T-cell (primary cell): ENCODE measurements around the gene PARD3. TPM values are rescaled to one million over a fixed set of nuclear protein-coding genes. Genes with fewer than 3 reads are reported as not detected.

Experiments used
- ATAC-seq, 4 experiments: fragments of 200-7000 bp in 3 of 4; fragments of 150-1000 bp in 1 of 4; cut with Tn5 transposase; replicated peaks in 1 of 4; 1 replicate in 3 of 4; 2 replicates in 1 of 4; pipeline ENCODE4 v1.10.0; 2021; ENCODE audit warnings: moderate library complexity in 3 of 4, mild to moderate bottlenecking in 2 of 4, moderate number of reproducible peaks in 1 of 4
- CTCF ChIA-PET, 2 donors: fragments of 300-600 bp; sonication (Branson Sonifier 250); formaldehyde crosslinking; loops; one replicate each; lab custom pipeline; 2022; ENCODE audit warnings: antibody characterized with exemption in 2 of 2; lab: Charles Lee
- POLR2A ChIA-PET, 2 donors: fragments of 300-600 bp; sonication (Branson Sonifier 250); formaldehyde crosslinking; loops; one replicate each; lab custom pipeline; 2022; ENCODE audit warnings: antibody characterized with exemption in 2 of 2; lab: Charles Lee
- DNase-seq, 35 experiments: peaks; one replicate each; pipeline versions ENCODE4 v3.0.0 to v3.0.0-alpha.2; 2013 to 2023
- H3K27ac ChIP-seq: one replicate; pipeline ENCODE4 v1.5.1; 2013; ENCODE audit warnings: low read length
- H3K27me3 ChIP-seq, 2 experiments: replicated peaks in 1 of 2; 1 replicate in 1 of 2; 2 replicates in 1 of 2; pipeline versions ENCODE4 v1.6.1 to v1.7.0; 2013; ENCODE audit warnings: low read length in 1 of 2, mixed read lengths in 1 of 2; ENCODE audit not compliant: control insufficient read depth in 2 of 2, insufficient read depth in 2 of 2; ENCODE audit errors: extremely low read depth in 1 of 2
- H3K36me3 ChIP-seq, 2 donors: 1 replicate in 1 of 2; 2 replicates in 1 of 2; pipeline versions ENCODE4 v1.6.1 to v1.7.0; 2013; ENCODE audit warnings: low read length in 1 of 2; ENCODE audit not compliant: control insufficient read depth in 2 of 2, insufficient read depth in 1 of 2; ENCODE audit errors: extremely low read depth in 1 of 2
- H3K4me1 ChIP-seq, 2 experiments: 1 replicate in 1 of 2; 2 replicates in 1 of 2; pipeline versions ENCODE4 v1.6.1 to v1.7.0; 2013; ENCODE audit warnings: low read length in 2 of 2, mixed read lengths in 1 of 2; ENCODE audit not compliant: insufficient read depth in 2 of 2, control insufficient read depth in 1 of 2; ENCODE audit errors: extremely low read depth in 1 of 2
- H3K4me3 ChIP-seq, 2 donors: 1 replicate in 1 of 2; 2 replicates in 1 of 2; pipeline versions ENCODE4 v1.5.1 to v1.7.0; 2013; ENCODE audit warnings: mild to moderate bottlenecking in 2 of 2, low read length in 1 of 2, moderate library complexity in 1 of 2; ENCODE audit not compliant: control insufficient read depth in 1 of 2; ENCODE audit errors: extremely low read depth in 1 of 2
- H3K9me3 ChIP-seq: 2 replicates; pipeline ENCODE4 v1.7.0; 2013
- H3K27ac Mint-ChIP-seq, 2 donors: one replicate each; pipeline ENCODE4 v1.8.0; 2020 to 2021; ENCODE audit warnings: mild to moderate bottlenecking in 2 of 2, mixed read lengths in 2 of 2
- H3K27me3 Mint-ChIP-seq, 2 donors: one replicate each; pipeline ENCODE4 v1.8.0; 2021 to 2022; ENCODE audit warnings: mixed read lengths in 2 of 2
- H3K36me3 Mint-ChIP-seq: one replicate; pipeline ENCODE4 v1.8.0; 2021; ENCODE audit warnings: mixed read lengths
- H3K4me1 Mint-ChIP-seq, 3 donors: one replicate each; pipeline ENCODE4 v1.8.0; 2020 to 2022; ENCODE audit warnings: mixed read lengths in 3 of 3, mild to moderate bottlenecking in 1 of 3
- H3K4me3 Mint-ChIP-seq, 3 donors: one replicate each; pipeline ENCODE4 v1.8.0; 2020 to 2022; ENCODE audit warnings: mild to moderate bottlenecking in 3 of 3, mixed read lengths in 3 of 3, moderate library complexity in 3 of 3
- H3K9me3 Mint-ChIP-seq, 3 donors: one replicate each; pipeline ENCODE4 v1.8.0; 2020 to 2022; ENCODE audit warnings: mixed read lengths in 3 of 3
- WGBS: methylation state at CpG from one replicate; pipeline ENCODE4 v1.1.5; 2013; ENCODE audit warnings: missing lambda C conversion rate; ENCODE audit not compliant: insufficient coverage; 5-methylcytosine and 5-hydroxymethylcytosine counted together
- total RNA-seq, 35 experiments: library from RNA in 6 of 35; stranded (reverse) in 6 of 35; fragments of 120-200 nt in 1 of 35; gene quantifications; one replicate each; pipeline versions ENCODE4 v1.2.1 to v1.2.4 and lab custom pipeline; 2013 to 2026

Gene PARD3
- total RNA-seq, 5 donors from 2014 or later (not counting 1 experiment from before 2014, with no cell fraction given), result 0.36 to 0.92 (median 0.65) TPM

DNA sequence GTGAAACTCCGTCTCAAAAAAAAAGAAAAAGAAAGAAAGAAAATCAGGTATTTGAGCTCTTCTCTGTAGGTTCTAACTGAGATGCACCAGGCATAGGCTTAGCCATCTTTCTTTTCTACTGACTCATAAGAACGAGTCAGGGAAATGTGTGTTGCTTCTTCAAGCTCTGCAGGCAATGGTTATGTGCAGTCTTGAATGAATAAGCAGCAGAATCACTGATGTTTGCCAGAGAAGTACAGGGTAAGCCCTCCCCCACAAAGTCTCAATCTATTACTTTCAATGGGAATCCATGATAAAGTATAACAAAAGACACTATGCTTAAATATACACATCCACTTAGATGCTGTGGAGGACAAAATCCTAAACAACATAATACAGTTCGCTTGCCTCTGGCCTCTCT lies 239.2 kb downstream of the PARD3 start:
- Histone ChIP-seq H3K4me1 (no peaks in the 10 kb centered on the region), H3K4me3 (no peak overlapping the region), H3K27me3 (peaks cover 0 to 4% of the 10 kb centered on the region in 2 experiments), H3K27ac (no peak overlapping the region), H3K36me3 (no peaks in the 10 kb centered on the region), H3K9me3 (no peaks in the 10 kb centered on the region)
- H3K4me3 Mint-ChIP-seq, result no peak overlapping the region
- ChIA-PET CTCF (no interaction called here), POLR2A (no interaction called here)
- H3K27ac Mint-ChIP-seq, result no peak overlapping the region
- WGBS, result no CpG with 5 or more reads among the region's 3 CpGs
- no peaks in the 10 kb centered on the region for H3K36me3 Mint-ChIP-seq
- H3K4me1 Mint-ChIP-seq, result no peaks in the 10 kb centered on the region
- ATAC-seq (no peak), DNase-seq (no peak)
- peaks cover 0 to 2% of the 10 kb centered on the region in 2 donors for H3K27me3 Mint-ChIP-seq
- H3K9me3 Mint-ChIP-seq, result no peaks in the 10 kb centered on the region

DNA sequence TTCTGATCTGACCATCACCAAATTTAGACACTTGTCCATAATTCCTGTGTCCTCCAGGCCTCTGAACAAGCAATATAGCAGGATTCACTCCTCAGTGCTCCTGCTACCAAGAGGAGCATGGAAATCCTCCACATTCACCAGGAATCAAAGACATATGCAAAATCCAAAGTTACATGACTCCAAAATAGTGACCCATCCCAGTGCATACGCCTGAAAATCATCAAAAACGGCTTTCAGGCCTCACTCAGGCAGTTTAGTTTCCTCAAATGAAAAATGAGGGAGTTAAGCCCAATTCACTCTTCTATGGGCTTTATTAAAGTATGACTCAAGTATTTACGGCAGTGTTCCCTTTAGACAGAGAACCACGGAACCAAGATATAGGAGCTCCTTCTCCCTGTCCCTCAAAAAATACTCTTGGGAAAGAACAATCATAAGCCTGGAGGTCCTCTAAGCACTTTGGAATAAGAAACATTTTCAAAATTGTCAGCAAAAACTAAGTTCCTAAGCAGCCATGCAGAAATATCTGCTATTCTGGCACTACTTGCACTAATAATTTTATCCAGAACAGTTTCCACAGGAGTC lies 240.7 kb downstream of the PARD3 start:
- Histone ChIP-seq H3K9me3 (no peaks in the 10 kb centered on the region), H3K4me3 (no peak overlapping the region), H3K27ac (no peak overlapping the region), H3K36me3 (no peaks in the 10 kb centered on the region), H3K4me1 (no peaks in the 10 kb centered on the region), H3K27me3 (peaks cover 0 to 4% of the 10 kb centered on the region in 2 experiments)
- Mint-ChIP-seq H3K27ac (no peak overlapping the region), H3K36me3 (no peaks in the 10 kb centered on the region), H3K4me1 (no peaks in the 10 kb centered on the region), H3K27me3 (peaks cover 0 to 2% of the 10 kb centered on the region in 2 donors), H3K4me3 (no peak overlapping the region), H3K9me3 (no peaks in the 10 kb centered on the region)
- ChIA-PET CTCF (no interaction called here), POLR2A (no interaction called here)
- ATAC-seq, result no peak
- no peak for DNase-seq
- no CpG with 5 or more reads among the region's 4 CpGs for WGBS

DNA sequence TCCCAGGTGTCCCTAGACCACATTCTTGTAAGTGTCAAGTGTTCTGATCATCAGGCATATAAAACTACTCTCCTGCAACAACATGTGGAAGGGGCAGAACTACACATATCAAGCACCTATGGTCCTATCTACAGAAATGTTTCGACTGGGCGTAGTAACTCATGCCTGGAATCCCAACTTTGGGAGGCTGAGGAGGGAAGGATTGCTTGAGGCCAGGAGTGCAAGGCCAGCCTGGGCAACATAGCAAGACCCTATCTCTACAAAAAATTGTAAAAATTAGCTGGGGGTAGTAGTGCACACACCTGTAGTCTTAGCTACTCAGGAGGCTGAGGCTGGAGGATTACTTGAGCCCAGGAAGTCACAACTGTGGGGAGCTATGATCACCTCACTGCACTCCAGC lies 244.2 kb downstream of the PARD3 start:
- DNase-seq (no peak), ATAC-seq (no peak)
- ChIA-PET CTCF (no interaction called here), POLR2A (no interaction called here)
- Histone ChIP-seq H3K27ac (no peak overlapping the region), H3K36me3 (no peaks in the 10 kb centered on the region), H3K27me3 (no peaks in the 10 kb centered on the region), H3K4me1 (no peaks in the 10 kb centered on the region), H3K4me3 (no peak overlapping the region), H3K9me3 (no peaks in the 10 kb centered on the region)
- Mint-ChIP-seq H3K27ac (no peak overlapping the region), H3K36me3 (no peaks in the 10 kb centered on the region), H3K4me3 (no peak overlapping the region), H3K9me3 (no peaks in the 10 kb centered on the region), H3K4me1 (no peaks in the 10 kb centered on the region), H3K27me3 (peaks cover 0 to 6% of the 10 kb centered on the region in 2 donors)
- WGBS, result no CpG with 5 or more reads among the region's 2 CpGs

DNA sequence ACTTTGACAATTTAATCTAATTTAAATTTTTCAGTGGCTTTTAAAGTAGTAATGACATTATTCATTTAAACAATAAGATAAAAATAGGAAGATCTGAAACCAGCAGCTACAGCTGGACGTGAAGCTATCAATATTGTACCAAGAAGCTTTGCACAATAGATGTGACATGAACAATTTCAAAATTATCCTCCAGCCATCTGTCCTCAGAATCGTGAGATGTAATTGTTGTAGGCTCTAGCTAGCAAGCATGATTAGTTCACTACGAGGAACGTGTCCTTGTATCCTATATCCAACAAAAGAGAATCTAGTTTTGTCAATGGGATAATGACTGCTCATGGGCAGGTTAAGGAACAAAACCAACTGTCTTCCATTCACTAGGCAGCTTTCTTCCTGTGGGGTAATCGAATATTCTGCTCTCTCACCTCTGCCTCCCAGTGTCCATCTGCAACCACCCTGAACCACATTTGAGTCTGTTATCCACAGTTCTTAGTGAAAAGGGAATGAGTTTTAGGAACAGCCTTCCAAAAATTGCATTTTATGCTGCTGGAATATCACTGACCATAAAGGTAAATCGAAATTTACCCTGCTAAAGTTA lies 247.3 kb downstream of the PARD3 start:
- Histone ChIP-seq H3K27ac (no peak overlapping the region), H3K9me3 (no peaks in the 10 kb centered on the region), H3K27me3 (no peaks in the 10 kb centered on the region), H3K4me1 (no peaks in the 10 kb centered on the region), H3K36me3 (no peaks in the 10 kb centered on the region), H3K4me3 (no peak overlapping the region)
- DNase-seq, result no peak
- H3K36me3 Mint-ChIP-seq, result no peaks in the 10 kb centered on the region
- peaks cover 0 to 6% of the 10 kb centered on the region in 2 donors for H3K27me3 Mint-ChIP-seq
- H3K27ac Mint-ChIP-seq, result no peak overlapping the region
- H3K4me3 Mint-ChIP-seq, result no peak overlapping the region
- ChIA-PET POLR2A (no interaction called here), CTCF (no interaction called here)
- no peaks in the 10 kb centered on the region for H3K9me3 Mint-ChIP-seq
- H3K4me1 Mint-ChIP-seq, result no peaks in the 10 kb centered on the region
- ATAC-seq, result no peak
- no CpG with 5 or more reads among the region's 6 CpGs for WGBS

DNA sequence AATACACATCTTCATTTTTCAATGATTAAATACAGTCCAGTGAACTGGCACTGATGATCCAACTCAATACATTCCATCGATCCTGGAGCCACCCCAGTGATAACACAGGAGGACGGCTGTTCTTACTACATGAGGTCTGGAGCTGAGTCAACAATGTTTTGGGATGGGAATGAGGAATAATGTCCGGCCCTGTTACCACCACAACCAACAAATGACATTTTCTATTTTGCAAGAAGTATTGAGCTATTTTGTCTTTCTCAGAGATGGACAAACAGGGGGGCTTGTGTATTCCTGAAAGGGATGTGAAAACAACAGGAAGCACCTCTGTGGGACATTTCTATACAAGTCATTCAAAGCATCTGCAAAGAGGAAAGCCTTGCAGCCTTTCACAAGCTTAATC lies 249.2 kb downstream of the PARD3 start:
- no peaks in the 10 kb centered on the region for H3K4me1 ChIP-seq
- no peak overlapping the region for H3K27ac ChIP-seq
- no peaks in the 10 kb centered on the region for H3K9me3 Mint-ChIP-seq
- H3K4me3 ChIP-seq, result no peak overlapping the region
- H3K27me3 ChIP-seq, result no peaks in the 10 kb centered on the region
- H3K36me3 ChIP-seq, result no peaks in the 10 kb centered on the region
- CTCF ChIA-PET, result no interaction called here
- H3K27ac Mint-ChIP-seq, result no peak overlapping the region
- H3K9me3 ChIP-seq, result no peaks in the 10 kb centered on the region
- H3K4me1 Mint-ChIP-seq, result no peaks in the 10 kb centered on the region
- no peak overlapping the region for H3K4me3 Mint-ChIP-seq
- WGBS, result no CpG with 5 or more reads among the region's 3 CpGs
- ATAC-seq (no peak), DNase-seq (no peak)
- H3K27me3 Mint-ChIP-seq, result peaks cover 0 to 4% of the 10 kb centered on the region in 2 donors
- POLR2A ChIA-PET, result no interaction called here
- no peaks in the 10 kb centered on the region for H3K36me3 Mint-ChIP-seq

DNA sequence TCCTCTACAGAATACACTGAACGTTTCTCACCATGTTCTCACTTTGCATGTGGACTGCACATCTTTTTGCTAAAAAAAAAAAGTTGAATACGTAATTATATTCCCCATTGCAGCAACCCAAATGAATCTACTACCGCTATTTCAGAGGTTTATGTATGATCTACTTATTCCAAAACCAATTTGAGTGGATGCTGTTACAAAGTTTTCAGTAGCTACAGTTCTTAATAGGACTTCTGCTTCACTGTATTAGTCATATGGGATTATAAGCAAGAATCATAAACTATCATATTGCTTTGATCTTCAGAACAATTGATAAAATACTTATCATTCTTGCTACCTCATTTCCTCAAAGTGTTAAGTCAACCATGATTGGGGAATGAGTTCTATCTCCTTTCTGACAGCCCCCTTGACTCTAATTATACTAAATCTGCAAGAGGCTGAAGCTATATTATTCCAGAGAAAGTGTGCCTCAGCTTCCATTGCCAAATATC lies 257.0 kb downstream of the PARD3 start:
- H3K4me1 ChIP-seq, result no peaks in the 10 kb centered on the region
- H3K27ac ChIP-seq, result no peak overlapping the region
- no peaks in the 10 kb centered on the region for H3K9me3 ChIP-seq
- Mint-ChIP-seq H3K9me3 (no peaks in the 10 kb centered on the region), H3K27me3 (peaks cover 0 to 1% of the 10 kb centered on the region in 2 donors), H3K4me1 (no peaks in the 10 kb centered on the region), H3K36me3 (no peaks in the 10 kb centered on the region), H3K4me3 (no peak overlapping the region), H3K27ac (no peak overlapping the region)
- no peak for ATAC-seq
- CTCF ChIA-PET, result interaction anchor here in 1 of 2 donors (0.7 kb wide), 1 partner anchor 34 kb away, joined by 3 read pairs; no protein-coding TSS in a partner anchor
- H3K36me3 ChIP-seq, result no peaks in the 10 kb centered on the region
- no CpG with 5 or more reads among the region's 3 CpGs for WGBS
- no peak for DNase-seq
- POLR2A ChIA-PET, result interaction anchor here in 1 of 2 donors (0.7 kb wide), 1 partner anchor 89 kb away, joined by 3 read pairs; no protein-coding TSS in a partner anchor
- no peak overlapping the region for H3K4me3 ChIP-seq
- no peaks in the 10 kb centered on the region for H3K27me3 ChIP-seq
